ENCODE data around the gene PRAMEF27.
"Not testable (repeated sequence)": the region's sequence is repeated elsewhere in the genome, so short reads cannot be mapped to it uniquely, and the experiment has no call there.

PRAMEF27 gene

GRCh38 chr1:13056475-13056874, at the start of gene PRAMEF27:
Gene PRAMEF27 (minus strand): TSS chr1:13056575. CDS start chr1:13053659, 2,916 bp downstream.
- DNase-seq: not testable (repeated sequence)

GRCh38 chr1:13070474-13070873, 14.1 kb upstream of the PRAMEF27 start, which contains the start of gene PRAMEF25:
Gene PRAMEF25 (plus strand): TSS chr1:13070774. CDS start chr1:13073694, 2,920 bp downstream.
- DNase-seq: not testable (repeated sequence)

DNA sequence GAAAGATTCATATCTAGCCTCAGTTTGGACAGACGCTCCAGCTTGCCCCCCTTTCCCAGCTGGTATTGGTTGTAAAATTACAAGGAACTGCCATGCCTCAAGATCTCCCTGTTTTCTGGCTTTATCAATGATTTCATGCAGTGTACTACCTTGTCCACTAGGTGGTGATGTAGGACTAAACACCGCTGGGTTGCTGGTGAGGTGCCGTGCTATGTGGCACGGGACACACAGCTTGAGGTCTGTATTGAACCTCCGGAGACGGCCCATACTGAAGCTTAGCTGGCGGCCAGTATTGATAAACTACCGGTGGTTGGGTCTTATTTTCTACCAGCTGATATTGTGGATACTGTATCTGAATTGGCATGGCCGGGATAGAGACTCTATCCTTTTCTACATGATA, 36.5 kb downstream of the PRAMEF27 start:
- DNase-seq: not testable (repeated sequence)

DNA sequence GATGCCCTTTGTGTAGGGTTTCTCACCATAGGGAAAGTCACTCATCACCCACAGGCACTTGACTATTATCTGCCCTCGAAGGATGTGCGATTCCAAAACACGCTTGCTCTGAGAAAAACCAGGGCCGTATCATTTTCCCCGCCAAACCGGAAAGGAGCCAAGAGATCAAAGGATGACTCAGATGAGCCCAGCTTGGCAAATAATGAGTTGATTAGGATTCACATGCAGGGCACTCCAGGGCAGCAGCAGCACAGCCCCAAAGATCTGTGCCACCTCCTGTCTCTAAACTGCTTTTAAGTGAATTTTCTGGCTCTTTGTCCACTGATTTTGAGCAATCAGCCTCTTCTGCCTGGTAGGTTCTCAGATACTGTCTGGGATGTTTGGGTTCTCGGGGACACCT, 44.4 kb downstream of the PRAMEF27 start:
- DNase-seq: not testable (repeated sequence)

- not testable (repeated sequence) for DNase-seq
Observed at GRCh38 chr1:13009348-13009747, 47.0 kb downstream of the PRAMEF27 start.

- not testable (repeated sequence) for DNase-seq
Observed at GRCh38 chr1:13005732-13006131, 50.6 kb downstream of the PRAMEF27 start.
